Bronchial epithelial cell (primary cell): ENCODE data around the gene TTC32. TPM values are rescaled to one million over a fixed set of nuclear protein-coding genes. Genes with fewer than 3 reads are reported as not detected.

ENCODE experiments used
- DNase-seq: peaks from one replicate; pipeline ENCODE4 v3.0.0-alpha.2; 2010; ENCODE audit warnings: low read depth
- FAIRE-seq: peaks from 2 replicates; lab custom pipeline; 2011; peaks lifted over from hg19 to GRCh38; lab: Jason Lieb, UNC
- H3K27me3 ChIP-seq: 2 replicates; pipeline ENCODE4 v1.5.1; 2011; ENCODE audit warnings: low read length; ENCODE audit not compliant: control insufficient read depth, insufficient read depth
- H3K36me3 ChIP-seq: 2 replicates; pipeline ENCODE4 v1.5.1; 2011; ENCODE audit warnings: low read length; ENCODE audit not compliant: control insufficient read depth, insufficient read depth
- H3K4me3 ChIP-seq: 2 replicates; pipeline ENCODE4 v1.5.1; 2011; ENCODE audit warnings: mild to moderate bottlenecking, low read depth, low read length, control low read depth
- total RNA-seq: library from RNA; depleted of rRNA; stranded (reverse); fragments of >200 nt; gene quantifications from 2 replicates; pipeline ENCODE4 v1.2.1, GENCODE V29; 2014
- TF ChIP-seq, protein P1 (sequence below): IDR thresholded peaks from 2 replicates; pipeline ENCODE4 v1.5.1; 2011; ENCODE audit warnings: mild to moderate bottlenecking, moderate library complexity, low read length, control low read depth, inconsistent platforms; ENCODE audit not compliant: insufficient read depth, severe bottlenecking

Gene TTC32
- total RNA-seq, 1 donor from 2014 or later = 4.2 TPM

DNA sequence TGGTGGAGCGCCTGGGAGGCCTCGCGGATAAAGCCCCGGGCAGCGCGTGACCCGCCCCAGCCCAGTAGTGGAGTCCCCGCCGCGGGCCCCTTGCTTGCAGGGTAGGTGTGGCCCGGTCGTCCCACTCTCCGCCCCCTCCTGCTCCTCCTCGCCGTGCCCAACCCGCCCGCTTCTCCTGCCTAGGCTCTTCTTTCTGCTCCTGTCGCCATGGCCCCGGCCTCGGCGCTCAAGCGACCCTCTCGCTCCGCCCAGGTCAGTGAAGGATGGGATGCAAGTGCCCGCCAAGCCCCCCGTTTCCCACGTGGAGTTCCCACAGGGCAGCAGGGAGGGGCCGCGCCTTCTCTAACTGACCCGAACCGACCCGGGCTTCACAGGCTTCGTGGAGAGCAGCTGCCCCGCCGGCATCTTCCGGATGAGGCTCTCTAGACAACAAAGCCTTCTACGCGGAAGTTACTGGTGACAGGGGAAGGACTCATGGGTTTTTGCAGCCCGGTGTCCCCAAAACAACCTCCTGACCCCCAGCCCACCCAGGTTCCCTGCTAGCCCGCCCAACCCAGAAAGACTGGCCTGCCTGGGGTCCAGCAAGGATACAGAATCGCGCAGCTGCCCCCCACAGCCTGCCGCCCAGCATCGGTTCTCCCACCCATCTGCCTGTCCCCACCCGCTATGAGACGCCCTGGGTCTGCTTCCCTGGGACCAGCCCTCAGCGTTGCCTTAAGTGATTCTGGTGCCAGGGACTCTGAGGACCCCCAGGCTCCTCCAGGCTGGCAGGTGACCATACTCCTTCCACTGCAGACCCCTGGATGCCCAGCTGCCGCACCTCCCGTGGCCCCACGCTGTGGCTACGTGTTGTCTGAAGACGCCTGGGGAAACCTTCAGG lies 32.8 kb downstream of the TTC32 start:
- Histone ChIP-seq H3K27me3 (no peaks in the 10 kb centered on the region), H3K4me3 (peak overlapping the region; percentile 45), H3K36me3 (no peaks in the 10 kb centered on the region)
- TF ChIP-seq, protein P1, sequence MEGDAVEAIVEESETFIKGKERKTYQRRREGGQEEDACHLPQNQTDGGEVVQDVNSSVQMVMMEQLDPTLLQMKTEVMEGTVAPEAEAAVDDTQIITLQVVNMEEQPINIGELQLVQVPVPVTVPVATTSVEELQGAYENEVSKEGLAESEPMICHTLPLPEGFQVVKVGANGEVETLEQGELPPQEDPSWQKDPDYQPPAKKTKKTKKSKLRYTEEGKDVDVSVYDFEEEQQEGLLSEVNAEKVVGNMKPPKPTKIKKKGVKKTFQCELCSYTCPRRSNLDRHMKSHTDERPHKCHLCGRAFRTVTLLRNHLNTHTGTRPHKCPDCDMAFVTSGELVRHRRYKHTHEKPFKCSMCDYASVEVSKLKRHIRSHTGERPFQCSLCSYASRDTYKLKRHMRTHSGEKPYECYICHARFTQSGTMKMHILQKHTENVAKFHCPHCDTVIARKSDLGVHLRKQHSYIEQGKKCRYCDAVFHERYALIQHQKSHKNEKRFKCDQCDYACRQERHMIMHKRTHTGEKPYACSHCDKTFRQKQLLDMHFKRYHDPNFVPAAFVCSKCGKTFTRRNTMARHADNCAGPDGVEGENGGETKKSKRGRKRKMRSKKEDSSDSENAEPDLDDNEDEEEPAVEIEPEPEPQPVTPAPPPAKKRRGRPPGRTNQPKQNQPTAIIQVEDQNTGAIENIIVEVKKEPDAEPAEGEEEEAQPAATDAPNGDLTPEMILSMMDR = no peak
- no peak for DNase-seq
- FAIRE-seq = no peak

DNA sequence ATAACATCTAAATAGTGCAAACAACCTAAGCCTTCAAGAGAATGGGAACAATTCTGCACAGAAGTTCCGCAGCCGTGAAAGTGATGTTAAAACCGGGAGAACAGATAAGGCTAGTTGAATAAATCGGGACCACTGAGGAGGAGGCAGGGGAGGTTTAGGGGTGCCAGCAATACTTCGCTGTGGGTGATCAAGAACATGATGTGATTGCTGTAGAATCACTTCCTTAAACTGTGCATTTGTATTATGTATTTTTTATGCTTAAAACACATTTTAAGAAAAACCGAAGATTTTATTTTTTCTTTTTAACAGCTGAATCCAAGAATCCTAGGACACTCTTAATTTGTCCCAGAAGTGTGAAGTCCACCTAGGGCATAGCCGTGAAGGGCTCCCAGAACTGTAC lies 33.6 kb downstream of the TTC32 start:
- DNase-seq (no peak), FAIRE-seq (no peak)
- Histone ChIP-seq H3K27me3 (no peaks in the 10 kb centered on the region), H3K4me3 (peak overlapping the region; percentile 45), H3K36me3 (no peaks in the 10 kb centered on the region)
- TF ChIP-seq, protein P1 = no peak

DNA sequence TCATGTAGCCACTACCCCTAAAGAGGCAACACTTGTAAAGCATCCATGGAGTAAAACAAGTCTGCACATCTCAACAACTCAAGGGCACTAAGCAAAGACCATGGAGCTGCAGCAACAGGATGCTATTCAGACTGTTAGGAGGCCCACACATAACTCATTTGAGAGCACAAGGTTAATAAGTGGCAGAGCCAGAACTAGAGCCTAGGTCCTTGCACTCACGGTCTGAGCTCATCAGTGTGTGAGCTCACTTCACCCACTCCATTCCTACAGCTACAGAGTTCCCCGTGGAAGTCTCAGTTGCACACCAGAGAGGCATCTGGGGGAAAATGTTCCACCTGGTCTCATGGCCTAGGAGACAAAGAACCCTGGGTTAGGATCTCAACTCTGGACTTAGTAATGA lies 35.0 kb downstream of the TTC32 start:
- DNase-seq = no peak
- TF ChIP-seq, protein P1 = no peak
- H3K27me3 ChIP-seq = no peaks in the 10 kb centered on the region
- no peak overlapping the region for H3K4me3 ChIP-seq
- no peak for FAIRE-seq
- no peaks in the 10 kb centered on the region for H3K36me3 ChIP-seq

DNA sequence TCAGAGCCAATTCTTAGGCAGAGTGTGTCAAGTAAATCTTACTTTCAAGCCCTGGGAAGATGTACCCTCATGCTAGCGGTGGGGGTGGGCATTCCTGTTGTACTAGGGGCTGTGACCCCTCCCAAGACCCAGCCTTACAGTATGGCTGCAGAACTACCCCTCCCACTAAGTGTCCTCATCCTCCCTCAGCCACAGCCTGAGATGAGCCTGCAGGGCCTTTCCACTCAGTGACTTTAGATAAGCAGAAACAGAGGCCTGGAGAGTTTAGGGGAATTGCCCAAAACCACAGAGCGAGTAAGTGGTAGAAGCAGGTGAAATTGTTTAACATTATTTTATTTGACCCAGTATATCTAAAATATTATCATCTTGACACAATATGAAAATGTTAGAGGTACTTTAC lies 36.6 kb downstream of the TTC32 start:
- no peaks in the 10 kb centered on the region for H3K36me3 ChIP-seq
- H3K4me3 ChIP-seq = no peak overlapping the region
- no peak for DNase-seq
- no peaks in the 10 kb centered on the region for H3K27me3 ChIP-seq
- no peak for FAIRE-seq
- TF ChIP-seq, protein P1 = no peak

DNA sequence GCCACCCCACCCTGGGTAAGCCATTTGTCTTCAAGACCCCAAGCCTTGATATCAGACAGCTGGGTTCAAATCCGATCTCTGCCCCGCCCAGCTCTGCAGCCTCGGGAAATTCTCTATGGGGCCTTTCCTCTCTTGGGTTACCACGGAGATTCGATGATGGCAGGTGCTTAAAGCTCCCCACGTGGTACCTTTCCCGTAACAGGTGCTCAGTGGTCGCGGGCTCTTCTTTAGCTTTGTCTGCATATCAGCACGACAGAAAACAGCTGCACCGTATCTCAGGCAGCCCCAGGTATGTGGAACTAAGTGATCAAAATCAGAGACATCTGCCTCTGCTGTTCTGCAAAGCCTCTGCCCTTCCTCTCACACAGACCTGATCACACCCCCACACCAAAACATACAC lies 37.4 kb downstream of the TTC32 start:
- FAIRE-seq (no peak), DNase-seq (no peak)
- Histone ChIP-seq H3K36me3 (no peaks in the 10 kb centered on the region), H3K4me3 (no peak overlapping the region), H3K27me3 (no peaks in the 10 kb centered on the region)
- TF ChIP-seq, protein P1 = no peak
